Uterus (tissue), 4 donors: ENCODE measurements around the gene NOXA1. TPM values are rescaled to one million over a fixed set of nuclear protein-coding genes. Genes with fewer than 3 reads are reported as not detected.

Experiments used
- DNase-seq, 2 donors: peaks; one replicate each; pipeline ENCODE4 v3.0.0-alpha.2; 2019 to 2020
- H3K27ac ChIP-seq, 2 donors: fragments of 200-600 bp; sonication (generic); 1 replicate in 1 of 2; 2 replicates in 1 of 2; pipeline ENCODE4 v1.5.1; 2016 to 2018
- H3K27me3 ChIP-seq, 2 donors: fragments of 200-600 bp; sonication (generic); one replicate each; pipeline ENCODE4 v1.5.1; 2018 to 2019; ENCODE audit warnings: control low read depth in 1 of 2
- H3K36me3 ChIP-seq, 2 donors: fragments of 200-600 bp; sonication (generic); one replicate each; pipeline ENCODE4 v1.5.1; 2019; ENCODE audit warnings: control low read depth in 1 of 2
- H3K4me1 ChIP-seq, 2 donors: fragments of 200-600 bp; sonication (generic); one replicate each; pipeline ENCODE4 v1.5.1; 2018 to 2019; ENCODE audit warnings: control low read depth in 1 of 2
- H3K4me3 ChIP-seq, 2 donors: fragments of 200-600 bp; sonication (generic); 1 replicate in 1 of 2; 2 replicates in 1 of 2; pipeline ENCODE4 v1.5.1; 2018 to 2019; ENCODE audit warnings: mild to moderate bottlenecking in 1 of 2
- H3K9me3 ChIP-seq, 2 donors: fragments of 200-600 bp; sonication (generic); one replicate each; pipeline ENCODE4 v1.5.1; 2019; ENCODE audit warnings: control low read depth in 1 of 2
- CTCF ChIP-seq, 4 experiments: fragments of 200-600 bp in 2 of 4; fragments of 450-650 bp in 2 of 4; sonication (generic) in 2 of 4; IDR thresholded peaks; one replicate each; pipeline ENCODE4 v1.5.1; 2016 to 2019; ENCODE audit warnings: antibody characterized with exemption in 4 of 4, mild to moderate bottlenecking in 2 of 4, moderate library complexity in 1 of 4
- POLR2A ChIP-seq, 2 donors: fragments of 450-650 bp; IDR thresholded peaks; one replicate each; pipeline ENCODE4 v1.6.1; 2016; ENCODE audit warnings: antibody characterized with exemption in 2 of 2, mild to moderate bottlenecking in 1 of 2, moderate library complexity in 1 of 2
- intact Hi-C: fragments of 100-400 bp; cut with DNase I; formaldehyde crosslinking; loops from one replicate; pipeline ENCODE4 v1.15.1; 2023; ENCODE audit warnings: low total_unique reads
- total RNA-seq, 4 donors: library from RNA; depleted of rRNA in 3 of 4; stranded (reverse); fragments of >200 nt in 3 of 4; gene quantifications; one replicate each; pipeline versions ENCODE4 v1.1.0 to v1.2.4, GENCODE V29; 2014 to 2023
- donor health status: DM: yes; HTN: yes; CAD: no.

Gene NOXA1
- total RNA-seq, 4 donors from 2014 or later: 0.29 to 13.3 (median 3.4) TPM

GRCh38 chr9:137393176-137394150 is 29.7 kb upstream of the NOXA1 start:
- intact Hi-C loops: no loop called here
- no peak overlapping the region for H3K4me3 ChIP-seq
- H3K36me3 ChIP-seq: no peaks in the 10 kb centered on the region
- no peaks in the 10 kb centered on the region for H3K4me1 ChIP-seq
- no peak for DNase-seq
- H3K9me3 ChIP-seq: no peaks in the 10 kb centered on the region
- no peaks in the 10 kb centered on the region for H3K27me3 ChIP-seq
- TF ChIP-seq POLR2A (IDR thresholded peaks at IDR 0.05) (no peak), CTCF (IDR thresholded peaks at IDR 0.05) (no peak)
- no peak overlapping the region for H3K27ac ChIP-seq

GRCh38 chr9:137394866-137395665 is 28.1 kb upstream of the NOXA1 start:
- H3K27ac ChIP-seq: no peak overlapping the region
- intact Hi-C loops: no loop called here
- H3K4me1 ChIP-seq: no peaks in the 10 kb centered on the region
- H3K4me3 ChIP-seq: no peak overlapping the region
- H3K9me3 ChIP-seq: no peaks in the 10 kb centered on the region
- H3K27me3 ChIP-seq: no peaks in the 10 kb centered on the region
- no peak for TF ChIP-seq POLR2A (IDR thresholded peaks at IDR 0.05)
- H3K36me3 ChIP-seq: no peaks in the 10 kb centered on the region
- no peak for DNase-seq

GRCh38 chr9:137395666-137396010 is 27.6 kb upstream of the NOXA1 start:
- intact Hi-C loops: no loop called here

GRCh38 chr9:137396227-137396626 is 27.0 kb upstream of the NOXA1 start:
- TF ChIP-seq CTCF (IDR thresholded peaks at IDR 0.05): no peak
- no peak for TF ChIP-seq POLR2A (IDR thresholded peaks at IDR 0.05)
- no peak overlapping the region for H3K27ac ChIP-seq
- no peaks in the 10 kb centered on the region for H3K36me3 ChIP-seq
- H3K9me3 ChIP-seq: no peaks in the 10 kb centered on the region
- no peak for DNase-seq
- H3K4me1 ChIP-seq: no peaks in the 10 kb centered on the region
- intact Hi-C loops: no loop called here
- H3K4me3 ChIP-seq: no peak overlapping the region
- no peaks in the 10 kb centered on the region for H3K27me3 ChIP-seq

More at GRCh38 chr9:137395666-137396010, 27.6 kb upstream of the NOXA1 start:
- no peaks in the 10 kb centered on the region for H3K9me3 ChIP-seq
- DNase-seq: no peak
- no peak overlapping the region for H3K27ac ChIP-seq
- H3K36me3 ChIP-seq: no peaks in the 10 kb centered on the region
- H3K4me3 ChIP-seq: no peak overlapping the region
- H3K27me3 ChIP-seq: no peaks in the 10 kb centered on the region
- TF ChIP-seq POLR2A (IDR thresholded peaks at IDR 0.05): no peak
- TF ChIP-seq CTCF (IDR thresholded peaks at IDR 0.05): no peak
- no peaks in the 10 kb centered on the region for H3K4me1 ChIP-seq

- H3K4me1 ChIP-seq: no peaks in the 10 kb centered on the region
- no peak overlapping the region for H3K27ac ChIP-seq
- no peaks in the 10 kb centered on the region for H3K36me3 ChIP-seq
- no peak overlapping the region for H3K4me3 ChIP-seq
- TF ChIP-seq CTCF (IDR thresholded peaks at IDR 0.05) (no peak), POLR2A (IDR thresholded peaks at IDR 0.05) (no peak)
- H3K27me3 ChIP-seq: no peaks in the 10 kb centered on the region
- no peaks in the 10 kb centered on the region for H3K9me3 ChIP-seq
- no peak for DNase-seq
- intact Hi-C loops: no loop called here
Measured at GRCh38 chr9:137396634-137397367, 26.4 kb upstream of the NOXA1 start.
